Uterus (tissue), 2 donors: ENCODE measurements around the gene PCDH1.

Experiments used
- CTCF ChIP-seq, 4 experiments: fragments of 200-600 bp in 2 of 4; fragments of 450-650 bp in 2 of 4; sonication (generic) in 2 of 4; IDR thresholded peaks; one replicate each; pipeline ENCODE4 v1.5.1; 2016 to 2019; ENCODE audit warnings: antibody characterized with exemption in 4 of 4, mild to moderate bottlenecking in 2 of 4, moderate library complexity in 1 of 4
- POLR2A ChIP-seq, 2 donors: fragments of 450-650 bp; IDR thresholded peaks; one replicate each; pipeline ENCODE4 v1.6.1; 2016; ENCODE audit warnings: antibody characterized with exemption in 2 of 2, mild to moderate bottlenecking in 1 of 2, moderate library complexity in 1 of 2

- TF ChIP-seq CTCF (IDR thresholded peaks at IDR 0.05) (no peak), POLR2A (IDR thresholded peaks at IDR 0.05) (no peak)
These were observed 50.0 kb downstream of the PCDH1 start for GRCh38 chr5:141828162-141828561.
